ENCODE results near the gene PRDM11. TPM values are rescaled to one million over a fixed set of nuclear protein-coding genes. Genes with fewer than 3 reads are reported as not detected.

Gene PRDM11
- total RNA-seq, 4 donors from 2014 or later: 29.5 to 43.2 (median 33.5) TPM

DNA sequence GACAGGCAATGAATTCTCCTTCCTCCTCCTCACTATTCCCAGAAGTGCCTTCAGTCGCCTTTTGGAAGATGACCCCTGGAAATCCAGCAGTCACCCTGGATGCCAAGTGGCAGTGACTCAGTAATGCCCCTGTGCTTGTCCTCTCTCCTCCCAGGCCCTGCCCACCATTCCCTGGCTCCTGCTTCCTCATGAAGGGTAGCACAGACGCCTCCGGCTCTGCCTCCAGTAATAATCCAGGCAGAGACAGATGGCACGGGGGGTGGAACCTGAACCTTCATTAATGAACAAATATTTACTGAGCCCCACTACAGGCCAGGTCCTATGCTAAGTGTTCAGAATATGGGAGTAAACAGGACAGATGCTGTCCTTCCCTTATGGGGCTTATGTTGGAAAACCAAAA is 116.5 kb downstream of the PRDM11 start:
- H3K9me3 ChIP-seq: no peaks in the 10 kb centered on the region
- peaks cover 0 to 80% (median 0%) of the 10 kb centered on the region in 4 donors for H3K27me3 ChIP-seq
- 59% methylated on average over 2 of the region's 4 CpGs for WGBS
- H3K4me3 ChIP-seq: no peak overlapping the region
- no peaks in the 10 kb centered on the region for H3K36me3 ChIP-seq
- H3K4me1 ChIP-seq: no peaks in the 10 kb centered on the region
- H3K27ac ChIP-seq (replicated peaks in 1 of 4): no peak overlapping the region
- TF ChIP-seq EP300 (IDR thresholded peaks at IDR 0.05) (no peak), CTCF (IDR thresholded peaks at IDR 0.05) (no peak), POLR2AphosphoS5 (IDR thresholded peaks at IDR 0.05) (no peak), POLR2A (IDR thresholded peaks at IDR 0.05; ENCODE audit: low read depth) (no peak)
- intact Hi-C loops (cut with DNase I): no loop called here
- DNase-seq (ENCODE audit: extremely low spot score): no peak

DNA sequence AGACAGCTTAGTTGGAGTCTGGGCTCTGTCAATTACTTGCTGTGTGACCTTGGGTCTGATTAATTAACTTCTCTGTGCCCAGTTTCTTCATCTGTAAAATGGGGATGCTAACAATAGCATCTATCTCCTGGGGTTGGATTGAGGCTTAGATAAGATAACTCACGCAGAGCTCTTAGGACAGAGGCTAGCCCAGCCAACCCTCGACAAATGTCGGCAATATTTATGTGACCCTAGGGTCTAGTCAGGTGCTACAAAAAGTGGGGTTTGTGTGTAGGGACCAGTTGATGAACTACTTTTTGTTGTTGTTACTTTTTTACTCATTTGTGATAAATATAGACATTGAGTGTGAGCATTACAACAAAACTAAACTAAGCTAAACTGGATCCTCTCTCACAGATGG is 117.3 kb downstream of the PRDM11 start:
- no peak overlapping the region for H3K27ac ChIP-seq (replicated peaks in 1 of 4)
- DNase-seq (ENCODE audit: extremely low spot score): no peak
- H3K4me1 ChIP-seq: no peaks in the 10 kb centered on the region
- no peak for TF ChIP-seq POLR2AphosphoS5 (IDR thresholded peaks at IDR 0.05)
- TF ChIP-seq EP300 (IDR thresholded peaks at IDR 0.05): no peak
- no peak for TF ChIP-seq POLR2A (IDR thresholded peaks at IDR 0.05; ENCODE audit: low read depth)
- no peak for TF ChIP-seq CTCF (IDR thresholded peaks at IDR 0.05)
- H3K4me3 ChIP-seq: no peak overlapping the region
- no peaks in the 10 kb centered on the region for H3K9me3 ChIP-seq
- intact Hi-C loops (cut with DNase I): no loop called here
- peaks cover 0 to 80% (median 0%) of the 10 kb centered on the region in 4 donors for H3K27me3 ChIP-seq
- H3K36me3 ChIP-seq: no peaks in the 10 kb centered on the region
- 95% methylated on average over 3 of the region's 3 CpGs for WGBS

DNA sequence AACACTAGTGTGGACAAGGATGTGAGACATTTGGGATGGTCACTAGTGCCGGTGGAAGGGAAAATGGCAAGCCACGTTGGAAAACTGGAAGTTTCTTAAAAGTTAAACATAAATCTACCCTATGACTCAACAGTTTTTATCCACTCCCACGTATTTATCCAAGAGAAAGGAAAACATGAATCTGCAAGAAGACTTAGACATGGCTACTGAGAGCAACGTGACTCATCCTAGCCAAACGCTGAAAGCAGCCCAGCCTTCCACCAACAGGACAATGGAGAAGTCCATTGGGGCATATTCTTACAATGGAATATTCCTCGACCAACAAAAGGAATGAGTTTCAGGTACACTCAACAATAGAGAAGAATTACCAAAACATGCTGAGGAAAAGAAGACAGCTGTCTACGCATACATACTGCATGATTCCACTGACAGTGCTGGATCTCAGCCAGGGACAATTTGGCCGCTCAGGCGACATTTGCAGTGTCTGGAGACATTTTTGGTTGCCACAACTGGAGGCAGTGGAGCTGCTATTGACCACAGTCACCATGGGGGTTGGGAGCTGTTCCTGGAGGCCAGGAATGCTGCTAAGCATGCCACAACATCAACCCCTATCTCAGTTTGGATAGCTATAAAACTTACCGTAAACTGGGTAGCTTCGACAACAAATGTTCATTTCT is 118.5 kb downstream of the PRDM11 start:
- Histone ChIP-seq H3K4me1 (no peaks in the 10 kb centered on the region), H3K27ac (replicated peaks in 1 of 4) (no peak overlapping the region), H3K9me3 (no peaks in the 10 kb centered on the region), H3K4me3 (no peak overlapping the region), H3K36me3 (no peaks in the 10 kb centered on the region), H3K27me3 (peaks cover 0 to 73% (median 0%) of the 10 kb centered on the region in 4 donors)
- TF ChIP-seq POLR2A (IDR thresholded peaks at IDR 0.05; ENCODE audit: low read depth): no peak
- no peak for TF ChIP-seq CTCF (IDR thresholded peaks at IDR 0.05)
- no peak for TF ChIP-seq POLR2AphosphoS5 (IDR thresholded peaks at IDR 0.05)
- no peak for TF ChIP-seq EP300 (IDR thresholded peaks at IDR 0.05)
- DNase-seq (ENCODE audit: extremely low spot score): no peak
- 65% methylated on average over 11 of the region's 11 CpGs for WGBS
- intact Hi-C loops (cut with DNase I): no loop called here

GRCh38 chr11:45265969-45266675 is 119.7 kb downstream of the PRDM11 start:
- Histone ChIP-seq H3K4me1 (no peaks in the 10 kb centered on the region), H3K4me3 (no peak overlapping the region), H3K27me3 (peaks cover 0 to 63% (median 0%) of the 10 kb centered on the region in 4 donors), H3K27ac (replicated peaks in 1 of 4) (no peak overlapping the region), H3K9me3 (no peaks in the 10 kb centered on the region), H3K36me3 (no peaks in the 10 kb centered on the region)
- 91% methylated on average over 2 of the region's 2 CpGs for WGBS
- no peak for DNase-seq (ENCODE audit: extremely low spot score)
- intact Hi-C loops (cut with DNase I): no loop called here
- TF ChIP-seq POLR2AphosphoS5 (IDR thresholded peaks at IDR 0.05): no peak

DNA sequence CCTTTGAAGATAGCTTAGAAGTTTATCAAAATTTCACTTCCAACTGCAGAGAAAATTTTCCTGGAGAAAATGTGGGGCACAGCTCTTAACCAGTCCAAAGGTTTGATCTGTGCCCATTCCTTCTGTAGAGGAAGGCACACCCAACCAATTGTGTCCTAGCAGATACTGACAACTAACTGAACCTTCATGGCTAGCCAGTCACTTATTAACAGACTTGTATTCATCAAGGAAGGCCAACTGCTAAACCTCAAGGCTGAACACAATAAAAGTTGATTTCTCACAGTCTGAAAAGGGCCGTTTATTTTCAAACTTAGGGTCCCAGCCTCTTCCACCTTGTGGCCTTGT is 120.2 kb downstream of the PRDM11 start:
- Histone ChIP-seq H3K27ac (replicated peaks in 1 of 4) (no peak overlapping the region), H3K4me3 (no peak overlapping the region), H3K36me3 (no peaks in the 10 kb centered on the region), H3K4me1 (no peaks in the 10 kb centered on the region), H3K27me3 (peaks cover 0 to 58% (median 0%) of the 10 kb centered on the region in 4 donors), H3K9me3 (no peaks in the 10 kb centered on the region)
- intact Hi-C loops (cut with DNase I): no loop called here
- DNase-seq (ENCODE audit: extremely low spot score): no peak
- TF ChIP-seq CTCF (IDR thresholded peaks at IDR 0.05) (no peak), EP300 (IDR thresholded peaks at IDR 0.05) (no peak), POLR2AphosphoS5 (IDR thresholded peaks at IDR 0.05) (no peak), POLR2A (IDR thresholded peaks at IDR 0.05; ENCODE audit: low read depth) (no peak)
- 92% methylated on average over 1 of the region's 1 CpG for WGBS
